Psoas muscle (tissue), 8 donors: Measurements from ENCODE around the gene IRX1. TPM values are rescaled to one million over a fixed set of nuclear protein-coding genes. Genes with fewer than 3 reads are reported as not detected.
A peak's percentile ranks its signal among the peaks of the same experiment; 100 is the strongest.

Source experiments
- ATAC-seq, 4 donors: fragments of 200-7000 bp; cut with Tn5 transposase; one replicate each; pipeline ENCODE4 v1.9.1; 2020; ENCODE audit warnings: moderate library complexity in 3 of 4, mild to moderate bottlenecking in 2 of 4
- DNase-seq, 2 donors: peaks; one replicate each; pipeline ENCODE4 v3.0.0-alpha.2; 2020
- H3K27ac ChIP-seq: fragments of 200-600 bp; one replicate; pipeline ENCODE4 v1.8.0; 2022
- H3K27me3 ChIP-seq, 3 donors: fragments of 200-600 bp in 1 of 3; one replicate each; pipeline versions ENCODE4 v1.6.1 to v1.8.0; 2013 to 2022; ENCODE audit warnings: low read length in 2 of 3, mild to moderate bottlenecking in 2 of 3, moderate library complexity in 1 of 3; ENCODE audit not compliant: insufficient read depth in 3 of 3
- H3K36me3 ChIP-seq, 2 donors: fragments of 200-600 bp in 1 of 2; one replicate each; pipeline versions ENCODE4 v1.6.1 to v1.8.0; 2013 to 2022; ENCODE audit warnings: low read depth in 1 of 2, mild to moderate bottlenecking in 1 of 2, moderate library complexity in 1 of 2; ENCODE audit not compliant: insufficient read depth in 1 of 2
- H3K4me1 ChIP-seq: fragments of 200-600 bp; one replicate; pipeline ENCODE4 v1.8.0; 2022
- H3K4me3 ChIP-seq: fragments of 200-600 bp; one replicate; pipeline ENCODE4 v1.8.0; 2022; ENCODE audit warnings: mild to moderate bottlenecking
- H3K9me3 ChIP-seq: fragments of 200-600 bp; one replicate; pipeline ENCODE4 v1.8.0; 2022
- CTCF ChIP-seq: fragments of 200-600 bp; IDR thresholded peaks from one replicate; pipeline ENCODE4 v1.8.0; 2022; ENCODE audit warnings: antibody characterized with exemption
- WGBS, 3 donors: extraction: QIAGEN DNeasy Blood & Tissue Kit; methylation state at CpG; one replicate each; pipeline versions ENCODE4 v1.1.6 to v1.1.7; 2013; 5-methylcytosine and 5-hydroxymethylcytosine counted together
- intact Hi-C, 2 donors: fragments of 100-400 bp; cut with DNase I; formaldehyde crosslinking; loops; one replicate each; pipeline versions ENCODE4 v1.11.0 to v1.14.2; 2022
- polyA plus RNA-seq, 3 donors: library from polyadenylated mRNA; stranded (reverse); fragments of 200-250 nt; gene quantifications; one replicate each; pipeline ENCODE4 v1.2.3, GENCODE V29; 2013
- total RNA-seq, 4 donors: library from RNA; stranded (reverse); fragmentation: NEBNext Ultra II Directional in 2 of 4; extraction: Animal tissue kit (Norgen Biotek cat#: 25700) in 2 of 4; gene quantifications; one replicate each; pipeline versions ENCODE4 v1.2.1 to v1.2.4, GENCODE V29; 2021 to 2023
- donor health status: healthy with polysubstance abuse.
- donor health status: DM: no; HTN: no; CAD: no; lungs with moderate emphysema.
- donor health status: Bipolar disorder and iron deficiency.
- donor health status: healthy.
- donor health status: DM: yes; HTN: yes; CAD: no.
- donor health status: DM: no; HTN: no; CAD: no.
- donor health status: DM: no; HTN: no; CAD: no.
- donor health status: DM: yes; HTN: yes; CAD: no.

Gene IRX1
- total and polyA plus RNA-seq, 7 donors = not detected

- Histone ChIP-seq H3K36me3 (no peaks in the 10 kb centered on the region), H3K27me3 (peaks cover 0 to 78% (median 35%) of the 10 kb centered on the region in 3 donors), H3K4me3 (no peak overlapping the region), H3K4me1 (no peaks in the 10 kb centered on the region), H3K9me3 (no peaks in the 10 kb centered on the region), H3K27ac (no peak overlapping the region)
- no peak for TF ChIP-seq CTCF
- no peak for DNase-seq
- intact Hi-C loops = no loop called here
- ATAC-seq = no peak
- WGBS, 3 donors = 56 to 62% (median 61%) methylated on average over 9 of the region's 9 CpGs
These were observed 8.9 kb downstream of the IRX1 start for GRCh38 chr5:3604501-3604900.

GRCh38 chr5:3605298-3606010, 9.8 kb downstream of the IRX1 start:
- WGBS, 3 donors = 27 to 31% (median 27%) methylated on average over 30 to 32 of the region's 32 CpGs
- Histone ChIP-seq H3K4me1 (no peaks in the 10 kb centered on the region), H3K4me3 (no peak overlapping the region), H3K36me3 (no peaks in the 10 kb centered on the region), H3K27ac (no peak overlapping the region), H3K27me3 (peaks cover 0 to 73% (median 30%) of the 10 kb centered on the region in 3 donors), H3K9me3 (no peaks in the 10 kb centered on the region)
- no peak for ATAC-seq
- no peak for TF ChIP-seq CTCF
- no peak for DNase-seq
- intact Hi-C loops = no loop called here

- Histone ChIP-seq H3K4me3 (no peak overlapping the region), H3K4me1 (no peaks in the 10 kb centered on the region), H3K27ac (no peak overlapping the region), H3K36me3 (no peaks in the 10 kb centered on the region), H3K27me3 (peaks cover 0 to 65% (median 26%) of the 10 kb centered on the region in 3 donors), H3K9me3 (no peaks in the 10 kb centered on the region)
- ATAC-seq = peak in 1 of 4 donors; percentile 19
- TF ChIP-seq CTCF = no peak
- 5 to 6% (median 6%) methylated on average over 45 to 50 of the region's 50 CpGs for WGBS, 3 donors
- DNase-seq = no peak
- intact Hi-C loops = no loop called here
These were observed 10.6 kb downstream of the IRX1 start for GRCh38 chr5:3606121-3606831.

GRCh38 chr5:3607541-3608181, 12.0 kb downstream of the IRX1 start:
- ATAC-seq = no peak
- Histone ChIP-seq H3K4me1 (no peaks in the 10 kb centered on the region), H3K36me3 (no peaks in the 10 kb centered on the region), H3K9me3 (no peaks in the 10 kb centered on the region), H3K27ac (no peak overlapping the region), H3K4me3 (no peak overlapping the region), H3K27me3 (peaks cover 0 to 51% (median 15%) of the 10 kb centered on the region in 3 donors)
- no peak for TF ChIP-seq CTCF
- 39 to 44% (median 42%) methylated on average over 11 of the region's 11 CpGs for WGBS, 3 donors
- no peak for DNase-seq
- intact Hi-C loops = no loop called here
